BLaER1 treated with 17β-estradiol and CSF1 and Interleukin-3, amounts not matched to agents 10 nM and 100 nM (cell line): ENCODE results near the gene NCF4.

Experiments used
- H3K27ac ChIP-seq, 11 experiments: shearing (Covaris generic); formaldehyde crosslinking; 2 replicates each; pipeline ENCODE4 v1.8.1; 2022
- H3K27me3 ChIP-seq, 11 experiments: shearing (Covaris generic); formaldehyde crosslinking; 2 replicates each; pipeline ENCODE4 v1.8.1; 2022
- H3K36me3 ChIP-seq, 11 experiments: shearing (Covaris generic); formaldehyde crosslinking; 2 replicates each; pipeline ENCODE4 v1.8.1; 2022
- H3K4me1 ChIP-seq, 10 experiments: shearing (Covaris generic); formaldehyde crosslinking; 2 replicates each; pipeline ENCODE4 v1.8.1; 2022
- H3K4me2 ChIP-seq, 11 experiments: shearing (Covaris generic); formaldehyde crosslinking; 2 replicates each; pipeline ENCODE4 v1.8.1; 2022
- H3K4me3 ChIP-seq, 10 experiments: shearing (Covaris generic); formaldehyde crosslinking; 2 replicates each; pipeline ENCODE4 v1.8.1; 2022
- H3K9ac ChIP-seq, 11 experiments: shearing (Covaris generic); formaldehyde crosslinking; 2 replicates each; pipeline ENCODE4 v1.8.1; 2022
- H3K9me3 ChIP-seq, 11 experiments: shearing (Covaris generic); formaldehyde crosslinking; replicated peaks in 1 of 11; 2 replicates each; pipeline ENCODE4 v1.8.1; 2022
- H4K20me1 ChIP-seq, 11 experiments: shearing (Covaris generic); formaldehyde crosslinking; 2 replicates each; pipeline ENCODE4 v1.8.1; 2022
- Cebpa-rat ChIP-seq, 11 experiments: shearing (Covaris generic); IDR thresholded peaks; 2 replicates each; pipeline ENCODE4 v1.8.1; 2022

NCF4 gene

DNA sequence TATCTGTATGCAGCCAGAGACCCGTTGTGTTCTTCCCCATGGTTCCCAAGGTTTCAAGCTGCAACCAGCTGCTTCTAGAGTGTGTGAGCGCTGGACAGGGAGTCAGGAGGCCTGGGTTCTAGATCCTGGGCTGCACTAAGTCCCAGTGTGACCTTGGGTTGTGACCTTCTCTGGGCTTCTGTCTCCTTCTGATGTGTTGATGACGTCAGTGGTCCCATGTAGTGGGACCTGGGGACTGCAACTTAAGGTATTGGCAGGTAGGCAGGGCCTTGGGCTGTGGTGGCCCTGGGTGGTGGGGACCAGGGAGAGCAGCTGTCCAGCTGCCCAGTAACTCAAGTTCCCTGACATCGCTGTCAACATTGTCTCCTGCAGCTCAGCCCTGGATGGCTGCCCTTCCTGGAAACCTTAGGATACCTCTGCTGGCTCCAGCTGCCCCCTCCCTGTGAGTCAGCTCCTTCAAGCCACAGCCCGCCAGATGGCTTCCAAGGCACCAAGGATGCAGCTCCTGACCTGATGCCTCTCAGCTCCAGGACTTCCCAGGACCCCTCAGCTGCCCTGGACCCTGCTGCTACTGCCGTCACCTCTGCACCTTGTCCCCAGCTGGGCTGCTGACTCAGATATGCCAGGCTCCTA lies 42.7 kb upstream of the NCF4 start:
- no peak overlapping the region for H3K9ac ChIP-seq
- H3K4me3 ChIP-seq: no peak overlapping the region
- no peak overlapping the region for H3K27ac ChIP-seq
- peaks cover 59 to 97% (median 77%) of the 10 kb centered on the region in 11 experiments for H3K27me3 ChIP-seq
- no peak overlapping the region for H3K4me2 ChIP-seq
- no peak for TF ChIP-seq Cebpa-rat (IDR thresholded peaks at IDR 0.05)
- H3K36me3 ChIP-seq: no peaks in the 10 kb centered on the region
- H4K20me1 ChIP-seq: peaks cover 0 to 68% (median 17%) of the 10 kb centered on the region in 11 experiments; a peak in 14 of 22 replicates
- H3K4me1 ChIP-seq: peaks cover 17 to 40% (median 31%) of the 10 kb centered on the region in 10 experiments
- H3K9me3 ChIP-seq: no peaks in the 10 kb centered on the region

DNA sequence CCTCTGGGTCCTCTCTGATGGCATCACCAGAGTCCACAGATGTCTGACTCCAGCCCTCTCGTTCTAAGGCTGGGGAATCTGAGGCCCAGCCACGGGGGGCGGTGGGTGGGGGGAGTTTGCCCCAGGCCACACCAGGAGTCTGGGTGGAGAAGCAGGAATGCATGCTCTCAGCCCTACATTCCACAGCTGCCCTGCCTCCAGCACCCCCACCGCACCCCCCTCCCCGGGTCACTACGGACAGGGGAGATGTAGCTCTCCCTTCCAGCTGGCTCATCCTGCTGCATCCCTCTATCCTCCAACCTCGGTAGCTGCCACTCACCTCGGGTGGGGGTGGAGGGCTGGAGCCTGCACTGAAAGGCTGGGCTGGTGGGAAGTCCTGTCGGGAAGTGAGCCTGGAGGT lies 41.7 kb upstream of the NCF4 start:
- Histone ChIP-seq H3K9me3 (no peaks in the 10 kb centered on the region), H4K20me1 (peaks cover 0 to 74% (median 17%) of the 10 kb centered on the region in 11 experiments; a peak in 14 of 22 replicates), H3K4me2 (no peak overlapping the region), H3K9ac (no peak overlapping the region), H3K27ac (no peak overlapping the region), H3K36me3 (no peaks in the 10 kb centered on the region), H3K4me1 (peaks cover 17 to 34% (median 31%) of the 10 kb centered on the region in 10 experiments), H3K27me3 (peaks cover 54 to 96% (median 68%) of the 10 kb centered on the region in 11 experiments), H3K4me3 (no peak overlapping the region)
- no peak for TF ChIP-seq Cebpa-rat (IDR thresholded peaks at IDR 0.05)

DNA sequence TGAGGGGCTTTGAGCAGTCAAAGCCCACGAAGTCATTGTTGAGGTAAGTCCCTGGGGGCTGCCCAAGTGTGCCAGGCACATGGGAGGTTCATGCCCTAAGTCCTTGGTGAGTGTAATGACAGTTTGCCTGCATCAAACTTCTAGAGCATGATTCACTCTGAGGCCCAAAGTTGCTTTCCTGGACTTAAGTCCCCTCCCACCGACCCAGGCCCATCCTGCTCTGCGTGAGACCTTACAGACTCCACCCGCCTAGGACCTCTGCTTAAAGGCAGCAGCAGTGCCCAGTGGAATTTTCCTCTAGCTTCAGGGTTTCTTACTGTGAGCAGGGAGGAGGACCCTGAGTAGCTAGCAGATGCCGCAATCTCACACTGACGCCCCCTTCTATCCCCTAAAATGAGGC lies 38.2 kb upstream of the NCF4 start:
- H3K36me3 ChIP-seq: no peaks in the 10 kb centered on the region
- H4K20me1 ChIP-seq: peaks cover 0 to 49% (median 0%) of the 10 kb centered on the region in 11 experiments; a peak in 6 of 22 replicates
- peaks cover 0 to 10% (median 7%) of the 10 kb centered on the region in 10 experiments; a peak in 16 of 20 replicates for H3K4me1 ChIP-seq
- no peak overlapping the region for H3K9ac ChIP-seq
- no peak overlapping the region for H3K27ac ChIP-seq
- H3K27me3 ChIP-seq: peaks cover 19 to 84% (median 33%) of the 10 kb centered on the region in 11 experiments
- no peak overlapping the region for H3K4me2 ChIP-seq
- H3K9me3 ChIP-seq: no peaks in the 10 kb centered on the region
- H3K4me3 ChIP-seq: no peak overlapping the region
- no peak for TF ChIP-seq Cebpa-rat (IDR thresholded peaks at IDR 0.05)

DNA sequence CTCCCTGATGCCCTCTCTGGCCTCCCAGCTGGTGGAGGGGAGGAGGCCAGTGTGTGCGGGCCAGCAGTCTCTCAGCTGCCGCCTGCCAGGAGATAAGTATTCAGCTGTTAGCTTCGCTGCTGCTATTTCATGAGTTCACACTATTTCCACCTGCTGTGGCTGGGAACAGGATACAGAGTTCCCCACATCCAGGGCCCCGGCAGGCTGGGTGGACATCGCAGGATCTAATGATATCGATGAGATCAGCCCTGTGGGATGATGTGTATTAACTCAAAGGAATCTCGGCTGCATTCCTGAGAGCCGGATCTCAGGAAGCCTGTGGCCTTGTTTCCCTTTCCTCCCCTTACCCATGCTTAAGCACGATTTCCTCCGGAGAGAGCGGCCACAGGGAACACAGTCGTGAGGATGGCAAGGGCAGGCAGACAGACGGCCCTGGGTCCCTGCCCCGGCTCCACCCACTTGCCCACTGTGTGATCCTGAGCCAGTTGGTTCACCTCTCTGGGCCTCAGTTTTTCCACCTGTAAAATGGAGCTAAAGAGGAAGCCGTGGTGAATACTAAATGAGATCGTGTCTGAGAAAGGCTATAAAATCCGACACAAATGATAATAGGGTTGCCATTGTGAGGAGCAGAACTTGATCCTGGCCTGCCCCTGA lies 37.5 kb upstream of the NCF4 start:
- H3K4me1 ChIP-seq: peaks cover 0 to 10% (median 7%) of the 10 kb centered on the region in 10 experiments; a peak in 15 of 20 replicates
- no peak overlapping the region for H3K27ac ChIP-seq
- no peaks in the 10 kb centered on the region for H3K9me3 ChIP-seq
- H3K27me3 ChIP-seq: peaks cover 12 to 84% (median 26%) of the 10 kb centered on the region in 11 experiments
- no peaks in the 10 kb centered on the region for H3K36me3 ChIP-seq
- H3K4me2 ChIP-seq: no peak overlapping the region
- no peak overlapping the region for H3K9ac ChIP-seq
- H4K20me1 ChIP-seq: peaks cover 0 to 41% (median 0%) of the 10 kb centered on the region in 11 experiments; a peak in 6 of 22 replicates
- TF ChIP-seq Cebpa-rat (IDR thresholded peaks at IDR 0.05): no peak
- H3K4me3 ChIP-seq: no peak overlapping the region

DNA sequence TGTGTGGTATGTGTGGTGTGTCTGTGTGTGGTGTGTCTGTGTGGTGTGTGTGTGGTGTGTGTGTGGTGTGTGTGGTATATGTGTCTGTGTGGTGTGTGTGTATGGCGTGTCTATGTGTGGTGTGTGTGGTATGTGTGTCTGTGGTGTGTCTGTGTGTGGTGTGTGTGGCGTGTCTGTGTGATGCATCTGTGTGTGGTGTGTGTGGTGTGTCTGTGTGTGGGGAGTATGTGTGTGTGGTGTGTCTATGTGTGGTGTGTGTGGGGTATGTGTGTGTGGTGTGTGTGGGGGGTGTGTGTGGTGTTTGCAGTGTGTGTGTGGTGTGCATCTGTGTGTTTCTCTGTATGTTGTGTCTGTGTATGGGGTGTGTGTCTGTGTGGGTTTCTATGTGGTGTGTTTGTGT lies 36.2 kb upstream of the NCF4 start:
- Histone ChIP-seq H3K4me3 (no peak overlapping the region), H4K20me1 (peaks cover 0 to 28% (median 0%) of the 10 kb centered on the region in 11 experiments; a peak in 4 of 22 replicates), H3K9me3 (no peaks in the 10 kb centered on the region), H3K4me2 (no peak overlapping the region), H3K36me3 (no peaks in the 10 kb centered on the region), H3K9ac (no peak overlapping the region), H3K27me3 (peaks cover 0 to 84% (median 12%) of the 10 kb centered on the region in 11 experiments; a peak in 15 of 22 replicates), H3K4me1 (peaks cover 0 to 10% (median 7%) of the 10 kb centered on the region in 10 experiments; a peak in 15 of 20 replicates), H3K27ac (no peak overlapping the region)
- no peak for TF ChIP-seq Cebpa-rat (IDR thresholded peaks at IDR 0.05)

DNA sequence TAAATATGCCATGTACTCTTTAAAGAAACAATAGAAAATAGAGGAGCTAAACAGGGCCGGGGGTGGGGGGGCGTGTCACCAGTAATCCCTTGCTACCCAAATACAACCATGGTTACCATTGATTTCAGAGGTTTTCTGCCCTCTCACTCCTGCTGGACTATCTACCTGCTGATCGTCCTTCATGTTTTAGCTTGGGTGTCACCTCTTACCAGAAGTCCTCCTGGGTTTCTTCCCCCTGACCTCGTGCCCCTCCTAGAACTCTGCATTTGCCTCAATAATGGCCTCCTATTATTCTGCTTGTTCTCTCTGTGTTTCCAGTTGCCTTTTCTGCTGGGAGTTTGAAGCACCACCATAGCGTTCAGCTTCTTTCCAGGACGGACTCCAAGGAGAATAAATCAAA lies 34.5 kb upstream of the NCF4 start:
- H3K9me3 ChIP-seq: no peaks in the 10 kb centered on the region
- no peak overlapping the region for H3K4me2 ChIP-seq
- H3K27me3 ChIP-seq: peaks cover 0 to 84% (median 0%) of the 10 kb centered on the region in 11 experiments; a peak in 9 of 22 replicates
- peaks cover 0 to 27% (median 0%) of the 10 kb centered on the region in 11 experiments; a peak in 3 of 22 replicates for H4K20me1 ChIP-seq
- H3K4me3 ChIP-seq: no peak overlapping the region
- H3K27ac ChIP-seq: no peak overlapping the region
- no peak overlapping the region for H3K9ac ChIP-seq
- peaks cover 0 to 11% (median 7%) of the 10 kb centered on the region in 10 experiments; a peak in 15 of 20 replicates for H3K4me1 ChIP-seq
- TF ChIP-seq Cebpa-rat (IDR thresholded peaks at IDR 0.05): no peak
- no peaks in the 10 kb centered on the region for H3K36me3 ChIP-seq

DNA sequence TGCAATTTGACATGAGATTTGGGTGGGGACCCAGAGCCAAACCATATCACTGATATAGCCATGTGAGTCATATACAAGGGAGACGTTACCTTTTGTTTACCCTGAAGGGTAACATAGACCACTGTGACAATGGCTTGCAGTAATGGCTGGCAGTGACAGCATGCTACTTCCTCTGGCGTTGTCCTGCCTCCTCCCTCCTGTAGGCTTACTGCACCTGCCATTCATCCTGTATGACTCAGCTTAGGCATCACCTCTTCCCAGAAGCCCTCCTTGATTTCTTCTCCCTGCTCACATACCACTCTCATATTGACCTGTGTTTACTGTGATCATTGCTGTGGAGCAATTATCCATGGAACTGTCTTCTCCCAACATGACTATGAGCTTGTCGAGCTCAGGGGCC lies 32.0 kb upstream of the NCF4 start:
- Histone ChIP-seq H3K9ac (no peak overlapping the region), H4K20me1 (peaks cover 0 to 17% (median 0%) of the 10 kb centered on the region in 11 experiments; a peak in 1 of 22 replicates), H3K27me3 (peaks cover 0 to 79% (median 0%) of the 10 kb centered on the region in 11 experiments; a peak in 9 of 22 replicates), H3K9me3 (peaks cover 7 to 8% (median 7%) of the 10 kb centered on the region in 11 experiments), H3K4me1 (peaks cover 16 to 34% (median 21%) of the 10 kb centered on the region in 10 experiments), H3K4me2 (no peak overlapping the region), H3K27ac (no peak overlapping the region), H3K4me3 (no peak overlapping the region), H3K36me3 (no peaks in the 10 kb centered on the region)
- no peak for TF ChIP-seq Cebpa-rat (IDR thresholded peaks at IDR 0.05)

DNA sequence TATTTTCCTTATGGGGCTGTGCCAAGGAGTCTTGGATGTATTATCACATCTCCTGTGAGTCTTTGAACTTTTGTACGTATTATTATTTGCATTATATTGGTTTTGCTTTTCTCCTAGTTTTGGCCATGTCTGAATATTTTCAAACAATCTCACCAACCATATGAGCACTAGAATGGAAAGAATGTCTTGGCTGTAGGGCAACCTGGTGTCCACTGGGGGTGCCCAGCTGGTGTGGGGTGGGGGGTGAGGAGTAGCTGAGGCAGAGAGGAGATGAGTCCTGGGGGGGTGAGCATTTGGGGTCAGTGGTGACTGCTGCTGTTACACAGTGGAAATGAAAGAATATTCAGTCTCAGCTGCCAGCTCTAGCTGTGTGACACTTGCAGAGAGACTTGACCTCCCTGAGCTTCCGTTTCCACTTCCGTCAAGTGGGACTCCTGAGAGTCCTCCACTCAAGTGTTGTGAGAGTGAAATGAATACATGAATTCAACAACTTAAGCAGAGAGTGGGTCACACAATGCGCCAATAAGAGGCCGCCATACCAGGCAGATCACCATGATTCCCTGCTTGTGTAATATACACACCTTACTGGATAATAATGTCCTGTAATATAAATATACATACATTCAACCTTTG lies 31.3 kb upstream of the NCF4 start:
- peaks cover 0 to 82% (median 0%) of the 10 kb centered on the region in 11 experiments; a peak in 9 of 22 replicates for H3K27me3 ChIP-seq
- no peak for TF ChIP-seq Cebpa-rat (IDR thresholded peaks at IDR 0.05)
- no peaks in the 10 kb centered on the region for H3K36me3 ChIP-seq
- peaks cover 16 to 34% (median 21%) of the 10 kb centered on the region in 10 experiments for H3K4me1 ChIP-seq
- H3K9ac ChIP-seq: no peak overlapping the region
- peaks cover 0 to 16% (median 0%) of the 10 kb centered on the region in 11 experiments; a peak in 1 of 22 replicates for H4K20me1 ChIP-seq
- peaks cover 9 to 15% (median 14%) of the 10 kb centered on the region in 11 experiments for H3K9me3 ChIP-seq
- H3K4me2 ChIP-seq: no peak overlapping the region
- H3K4me3 ChIP-seq: no peak overlapping the region
- H3K27ac ChIP-seq: no peak overlapping the region

DNA sequence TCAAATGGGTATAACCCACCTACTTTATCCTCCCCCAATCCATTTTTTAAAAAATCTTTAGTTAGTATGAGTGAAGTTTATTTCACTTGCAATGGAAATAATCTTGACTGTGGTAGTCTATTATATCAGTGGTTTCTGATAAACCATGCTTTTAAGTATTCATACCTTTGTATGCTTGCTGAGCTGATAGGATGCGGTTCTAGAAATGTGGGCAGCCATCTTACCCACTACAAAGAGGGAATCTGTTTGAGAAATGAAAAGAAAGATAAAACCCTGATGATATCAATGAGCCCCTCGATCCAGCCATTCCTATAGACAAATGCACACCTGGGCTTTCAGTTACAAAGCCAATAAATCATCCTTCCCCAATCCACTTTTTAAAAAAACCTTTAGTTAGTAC lies 30.2 kb upstream of the NCF4 start:
- no peaks in the 10 kb centered on the region for H3K36me3 ChIP-seq
- H4K20me1 ChIP-seq: peaks cover 0 to 13% (median 0%) of the 10 kb centered on the region in 11 experiments; a peak in 1 of 22 replicates
- H3K9ac ChIP-seq: no peak overlapping the region
- H3K9me3 ChIP-seq: peaks cover 18 to 26% (median 24%) of the 10 kb centered on the region in 11 experiments
- no peak overlapping the region for H3K4me2 ChIP-seq
- H3K4me3 ChIP-seq: no peak overlapping the region
- no peak for TF ChIP-seq Cebpa-rat (IDR thresholded peaks at IDR 0.05)
- H3K4me1 ChIP-seq: peaks cover 16 to 34% (median 21%) of the 10 kb centered on the region in 10 experiments
- H3K27me3 ChIP-seq: peaks cover 0 to 90% (median 0%) of the 10 kb centered on the region in 11 experiments; a peak in 9 of 22 replicates
- H3K27ac ChIP-seq: no peak overlapping the region
